Body of pancreas (tissue), 4 donors: Measurements from ENCODE around the gene BANF2. TPM values are rescaled to one million over a fixed set of nuclear protein-coding genes. Genes with fewer than 3 reads are reported as not detected.

ENCODE experiments used
- ATAC-seq: fragments of 150-250 bp; one replicate; pipeline ENCODE4 v1.9.1; 2016
- DNase-seq, 4 donors: peaks; one replicate each; pipeline ENCODE4 v3.0.0-alpha.2; 2019
- H3K27ac ChIP-seq, 4 donors: fragments of 200-600 bp; sonication (generic); 1 replicate in 3 of 4; 2 replicates in 1 of 4; pipeline versions ENCODE4 v1.5.1 to v1.6.1; 2016 to 2019; ENCODE audit warnings: mild to moderate bottlenecking in 1 of 4, mixed read lengths in 1 of 4, moderate library complexity in 1 of 4
- H3K27me3 ChIP-seq, 2 donors: fragments of 200-600 bp; sonication (generic); one replicate each; pipeline ENCODE4 v1.6.0; 2016; ENCODE audit warnings: mild to moderate bottlenecking in 1 of 2
- H3K36me3 ChIP-seq, 2 donors: fragments of 200-600 bp; sonication (generic); replicated peaks in 1 of 2; 2 replicates each; pipeline ENCODE4 v1.5.1; 2016; ENCODE audit warnings: low read depth in 2 of 2; ENCODE audit not compliant: insufficient read depth in 1 of 2
- H3K4me1 ChIP-seq: fragments of 200-600 bp; sonication (generic); one replicate; pipeline ENCODE4 v1.6.0; 2016
- H3K4me3 ChIP-seq, 2 donors: fragments of 200-600 bp; sonication (generic); 1 replicate in 1 of 2; 2 replicates in 1 of 2; pipeline ENCODE4 v1.5.1; 2016 to 2019
- H3K9me3 ChIP-seq, 3 donors: fragments of 200-600 bp; sonication (generic); 1 replicate in 2 of 3; 2 replicates in 1 of 3; pipeline ENCODE4 v1.5.1; 2016
- POLR2A ChIP-seq, 3 donors: fragments of 450-650 bp; IDR thresholded peaks; one replicate each; pipeline ENCODE4 v1.6.1; 2016; ENCODE audit warnings: antibody characterized with exemption in 3 of 3, mild to moderate bottlenecking in 2 of 3
- WGBS, 2 donors: methylation state at CpG; one replicate each; pipeline ENCODE4 v1.1.5; 2017; 5-methylcytosine and 5-hydroxymethylcytosine counted together
- intact Hi-C: fragments of 100-400 bp; cut with DNase I; formaldehyde crosslinking; loops from one replicate; pipeline ENCODE4 v1.15.1; 2023
- total RNA-seq, 2 donors: library from RNA; depleted of rRNA; stranded (reverse); fragments of >200 nt; gene quantifications; one replicate each; pipeline ENCODE4 v1.1.0, GENCODE V29; 2016
- TF ChIP-seq, protein P1 (sequence below), 7 experiments: fragments of 450-650 bp in 4 of 7; fragments of 200-600 bp in 3 of 7; sonication (generic) in 3 of 7; IDR thresholded peaks; one replicate each; pipeline ENCODE4 v1.5.1; 2016 to 2019; ENCODE audit warnings: antibody characterized with exemption in 7 of 7

Gene BANF2
- total RNA-seq, 2 donors from 2014 or later: 4.0 TPM; not detected in 1

DNA sequence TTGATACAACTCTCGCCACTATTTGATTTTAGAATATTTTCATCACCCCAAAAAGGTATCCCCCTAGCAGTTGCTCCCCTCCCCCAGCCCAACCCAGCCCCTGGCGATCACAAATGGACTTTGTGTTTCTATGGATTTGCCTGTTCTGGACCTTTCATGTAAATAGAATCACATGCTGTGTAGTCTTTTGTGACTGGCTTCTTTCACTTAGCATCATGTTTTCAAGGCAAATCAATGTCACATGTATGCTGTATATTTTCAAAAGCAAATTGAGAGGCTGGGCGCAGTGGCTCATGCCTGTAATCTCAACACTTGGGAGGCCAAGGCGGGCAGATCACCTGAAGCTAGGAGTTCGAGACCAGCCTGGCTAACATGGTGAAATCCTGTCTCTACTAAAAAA is 48.5 kb downstream of the BANF2 start:
- Histone ChIP-seq H3K4me1 (peaks cover 31% of the 10 kb centered on the region), H3K9me3 (no peaks in the 10 kb centered on the region), H3K27me3 (no peaks in the 10 kb centered on the region), H3K36me3 (no peaks in the 10 kb centered on the region), H3K4me3 (no peak overlapping the region), H3K27ac (no peak overlapping the region)
- ATAC-seq (no peak), DNase-seq (no peak)
- intact Hi-C loops: no loop called here
- TF ChIP-seq, protein P1, sequence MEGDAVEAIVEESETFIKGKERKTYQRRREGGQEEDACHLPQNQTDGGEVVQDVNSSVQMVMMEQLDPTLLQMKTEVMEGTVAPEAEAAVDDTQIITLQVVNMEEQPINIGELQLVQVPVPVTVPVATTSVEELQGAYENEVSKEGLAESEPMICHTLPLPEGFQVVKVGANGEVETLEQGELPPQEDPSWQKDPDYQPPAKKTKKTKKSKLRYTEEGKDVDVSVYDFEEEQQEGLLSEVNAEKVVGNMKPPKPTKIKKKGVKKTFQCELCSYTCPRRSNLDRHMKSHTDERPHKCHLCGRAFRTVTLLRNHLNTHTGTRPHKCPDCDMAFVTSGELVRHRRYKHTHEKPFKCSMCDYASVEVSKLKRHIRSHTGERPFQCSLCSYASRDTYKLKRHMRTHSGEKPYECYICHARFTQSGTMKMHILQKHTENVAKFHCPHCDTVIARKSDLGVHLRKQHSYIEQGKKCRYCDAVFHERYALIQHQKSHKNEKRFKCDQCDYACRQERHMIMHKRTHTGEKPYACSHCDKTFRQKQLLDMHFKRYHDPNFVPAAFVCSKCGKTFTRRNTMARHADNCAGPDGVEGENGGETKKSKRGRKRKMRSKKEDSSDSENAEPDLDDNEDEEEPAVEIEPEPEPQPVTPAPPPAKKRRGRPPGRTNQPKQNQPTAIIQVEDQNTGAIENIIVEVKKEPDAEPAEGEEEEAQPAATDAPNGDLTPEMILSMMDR (IDR thresholded peaks at IDR 0.05): no peak
- no peak for TF ChIP-seq POLR2A (IDR thresholded peaks at IDR 0.05)
- 92 to 95% methylated on average over 5 of the region's 5 CpGs for WGBS, 2 donors

DNA sequence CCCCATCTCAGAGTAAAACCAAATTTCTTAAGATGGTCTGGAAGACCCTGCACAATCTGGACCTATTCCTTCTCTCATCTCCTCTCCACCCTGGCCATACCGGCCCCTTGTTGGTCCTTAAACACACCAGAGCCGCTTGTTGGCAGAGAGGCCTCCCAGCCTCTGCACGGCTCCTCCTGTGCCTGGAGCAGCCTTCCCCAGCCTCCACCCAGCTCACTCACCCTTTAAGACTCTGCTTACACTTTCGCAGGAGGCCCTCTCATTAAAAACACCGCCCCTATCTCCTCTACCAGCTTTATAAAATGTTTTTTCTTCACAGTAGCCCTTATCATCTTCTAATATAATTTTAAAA is 49.8 kb downstream of the BANF2 start:
- intact Hi-C loops: no loop called here

DNA sequence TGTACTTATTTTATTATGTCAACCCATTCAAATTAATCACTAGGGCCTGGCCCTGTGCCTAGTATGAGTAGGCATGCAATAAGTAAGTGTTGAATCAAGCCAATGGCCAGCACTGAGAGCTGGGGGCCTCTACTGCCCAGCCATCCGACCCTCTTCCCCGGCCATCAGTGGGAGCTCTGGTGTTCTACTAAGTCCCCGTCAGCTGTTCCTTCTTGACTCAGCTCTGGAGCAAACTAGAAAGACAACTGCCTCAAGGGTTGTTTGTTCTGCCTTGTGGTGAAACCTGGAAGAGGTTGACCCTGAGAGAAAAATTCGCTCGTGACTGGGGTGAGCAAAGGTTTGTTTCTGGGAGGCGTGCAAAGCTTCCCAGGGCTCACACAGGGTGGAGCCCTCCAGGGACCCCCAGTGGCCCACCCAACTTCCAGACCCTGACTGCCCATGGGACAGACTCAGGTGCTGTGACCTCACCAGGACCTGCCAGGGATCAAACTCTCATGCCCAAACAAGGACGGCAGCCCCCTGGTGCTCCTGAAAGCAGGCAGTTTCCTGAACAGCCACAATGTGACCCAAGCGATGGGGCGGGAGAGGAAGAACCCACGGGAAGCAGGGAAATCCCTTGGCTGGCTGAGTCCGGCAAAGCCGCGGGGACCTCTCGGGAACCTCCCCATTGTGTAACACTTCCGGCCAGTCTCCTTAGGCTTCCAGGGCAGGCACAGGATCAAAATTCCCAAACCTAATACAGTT is 50.4 kb downstream of the BANF2 start:
- Histone ChIP-seq H3K4me1 (peaks cover 31% of the 10 kb centered on the region), H3K4me3 (no peak overlapping the region), H3K36me3 (no peaks in the 10 kb centered on the region), H3K9me3 (no peaks in the 10 kb centered on the region), H3K27ac (peak overlapping the region; percentile 19 to 74 (median 56)), H3K27me3 (no peaks in the 10 kb centered on the region)
- DNase-seq: peak; percentile 50 to 75 (median 64)
- TF ChIP-seq, protein P1 (IDR thresholded peaks at IDR 0.05): peak in 1 of 7 experiments; percentile 9
- TF ChIP-seq POLR2A (IDR thresholded peaks at IDR 0.05): no peak
- 41 to 47% methylated on average over 13 to 15 of the region's 15 CpGs for WGBS, 2 donors
- intact Hi-C loops: no loop called here
- ATAC-seq: peak; percentile 81

More for the DNA sequence above, 49.8 kb downstream of the BANF2 start:
- H3K4me1 ChIP-seq: peaks cover 31% of the 10 kb centered on the region
- 24 to 28% methylated on average over 5 of the region's 5 CpGs for WGBS, 2 donors
- no peaks in the 10 kb centered on the region for H3K27me3 ChIP-seq
- peak overlapping the region in 3 of 4 donors; percentile 19 to 74 (median 63) for H3K27ac ChIP-seq
- TF ChIP-seq, protein P1 (IDR thresholded peaks at IDR 0.05): no peak
- no peak for TF ChIP-seq POLR2A (IDR thresholded peaks at IDR 0.05)
- no peaks in the 10 kb centered on the region for H3K9me3 ChIP-seq
- no peak for DNase-seq
- no peaks in the 10 kb centered on the region for H3K36me3 ChIP-seq
- H3K4me3 ChIP-seq: no peak overlapping the region
- ATAC-seq: peak; percentile 13

DNA sequence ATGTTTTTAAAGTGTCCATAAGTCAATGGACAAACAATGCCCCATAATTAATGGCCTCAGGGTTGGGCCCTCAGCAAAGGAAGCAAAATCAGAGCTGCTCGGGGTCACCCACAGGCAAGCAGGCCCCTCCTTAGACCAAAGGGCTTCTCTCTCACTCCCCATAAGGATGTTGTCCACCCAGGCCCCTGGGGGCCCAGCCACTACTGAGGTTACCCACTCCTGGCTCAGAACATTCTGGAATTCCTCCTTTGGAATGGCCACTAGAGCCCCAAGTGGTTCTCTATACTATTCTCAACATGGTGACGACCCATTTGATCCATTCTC is 50.9 kb downstream of the BANF2 start:
- H3K27ac ChIP-seq: peak overlapping the region in 3 of 4 donors; percentile 19 to 74 (median 63)
- intact Hi-C loops: no loop called here
- ATAC-seq: no peak

More for the DNA sequence above, 50.9 kb downstream of the BANF2 start:
- Histone ChIP-seq H3K4me3 (no peak overlapping the region), H3K36me3 (no peaks in the 10 kb centered on the region), H3K4me1 (peaks cover 31% of the 10 kb centered on the region), H3K9me3 (no peaks in the 10 kb centered on the region), H3K27me3 (no peaks in the 10 kb centered on the region)
- no peak for DNase-seq
- no peak for TF ChIP-seq POLR2A (IDR thresholded peaks at IDR 0.05)
- TF ChIP-seq, protein P1 (IDR thresholded peaks at IDR 0.05): no peak
- 83 to 88% methylated on average over 2 of the region's 2 CpGs for WGBS, 2 donors
